CD14-positive monocyte (primary cell): ENCODE results near the gene FAM174B. TPM values are rescaled to one million over a fixed set of nuclear protein-coding genes. Genes with fewer than 3 reads are reported as not detected.

ENCODE experiments used
- DNase-seq, 3 donors: peaks; one replicate each; pipeline ENCODE4 v3.0.0-alpha.2; 2011 to 2022
- H2AFZ ChIP-seq: 2 replicates; pipeline ENCODE4 v1.6.0; 2012; ENCODE audit warnings: mild to moderate bottlenecking, low read depth, low read length, inconsistent platforms; ENCODE audit not compliant: insufficient read depth, poor library complexity, severe bottlenecking
- H3K27ac ChIP-seq, 2 donors: 1 replicate in 1 of 2; 2 replicates in 1 of 2; pipeline ENCODE4 v1.5.1; 2012 to 2013; ENCODE audit warnings: low read length in 2 of 2, control low read depth in 1 of 2, inconsistent platforms in 1 of 2, low read depth in 1 of 2, mild to moderate bottlenecking in 1 of 2
- H3K27me3 ChIP-seq, 2 donors: one replicate each; pipeline versions ENCODE4 v1.6.0 to v1.6.1; 2011 to 2013; ENCODE audit warnings: low read length in 2 of 2; ENCODE audit not compliant: control insufficient read depth in 2 of 2, insufficient read depth in 2 of 2
- H3K36me3 ChIP-seq, 2 donors: replicated peaks in 1 of 2; 1 replicate in 1 of 2; 2 replicates in 1 of 2; pipeline versions ENCODE4 v1.5.1 to v1.6.1; 2012 to 2013; ENCODE audit warnings: low read length in 2 of 2, control low read depth in 1 of 2, inconsistent platforms in 1 of 2, mild to moderate bottlenecking in 1 of 2; ENCODE audit not compliant: insufficient read depth in 2 of 2, control insufficient read depth in 1 of 2
- H3K4me1 ChIP-seq, 2 donors: 1 replicate in 1 of 2; 2 replicates in 1 of 2; pipeline versions ENCODE4 v1.5.1 to v1.6.1; 2012 to 2013; ENCODE audit warnings: low read length in 2 of 2, control low read depth in 1 of 2, inconsistent platforms in 1 of 2, mild to moderate bottlenecking in 1 of 2, moderate library complexity in 1 of 2; ENCODE audit not compliant: insufficient read depth in 2 of 2, control insufficient read depth in 1 of 2
- H3K4me2 ChIP-seq: replicated peaks from 2 replicates; pipeline ENCODE3; 2012; ENCODE audit warnings: low read length, moderate library complexity, mild to moderate bottlenecking; ENCODE audit not compliant: poor library complexity, severe bottlenecking; ENCODE audit errors: extremely low read depth
- H3K4me3 ChIP-seq, 3 experiments: fragments of 200-600 bp in 1 of 3; sonication (generic) in 1 of 3; replicated peaks in 1 of 3; 1 replicate in 2 of 3; 2 replicates in 1 of 3; pipeline ENCODE4 v1.5.1; 2011 to 2013; ENCODE audit warnings: low read length in 3 of 3, mild to moderate bottlenecking in 3 of 3, control low read depth in 2 of 3, low read depth in 2 of 3, inconsistent platforms in 1 of 3, moderate library complexity in 1 of 3
- H3K79me2 ChIP-seq: 2 replicates; pipeline ENCODE4 v1.6.0; 2012; ENCODE audit warnings: mild to moderate bottlenecking, control low read depth, inconsistent platforms, low read length, moderate library complexity; ENCODE audit not compliant: insufficient read depth
- H3K9ac ChIP-seq: 2 replicates; pipeline ENCODE4 v1.6.0; 2017; ENCODE audit warnings: low read length, mild to moderate bottlenecking; ENCODE audit not compliant: insufficient read depth, poor library complexity, severe bottlenecking
- H3K9me3 ChIP-seq, 2 donors: replicated peaks in 1 of 2; 1 replicate in 1 of 2; 2 replicates in 1 of 2; pipeline versions ENCODE4 v1.5.1 to v1.6.1; 2012 to 2013; ENCODE audit warnings: low read length in 2 of 2, control low read depth in 1 of 2; ENCODE audit not compliant: control insufficient read depth in 1 of 2, insufficient read depth in 1 of 2
- H4K20me1 ChIP-seq: 2 replicates; pipeline ENCODE4 v1.6.0; 2012; ENCODE audit warnings: mild to moderate bottlenecking, low read length, control low read depth, moderate library complexity; ENCODE audit not compliant: insufficient read depth
- H3K27ac Mint-ChIP-seq, 7 donors: one replicate each; pipeline ENCODE4 v1.8.0; 2020; ENCODE audit warnings: mild to moderate bottlenecking in 7 of 7, mixed read lengths in 7 of 7, moderate library complexity in 6 of 7, inconsistent platforms in 2 of 7
- H3K27me3 Mint-ChIP-seq, 3 donors: one replicate each; pipeline ENCODE4 v1.8.0; 2021 to 2022; ENCODE audit warnings: low read depth in 3 of 3, mild to moderate bottlenecking in 3 of 3, mixed read lengths in 3 of 3, moderate library complexity in 3 of 3, inconsistent platforms in 1 of 3
- H3K36me3 Mint-ChIP-seq, 2 donors: one replicate each; pipeline ENCODE4 v1.8.0; 2020; ENCODE audit warnings: mixed read lengths in 2 of 2, inconsistent platforms in 1 of 2, mild to moderate bottlenecking in 1 of 2
- H3K4me1 Mint-ChIP-seq: one replicate; pipeline ENCODE4 v1.8.0; 2020; ENCODE audit warnings: mild to moderate bottlenecking, mixed read lengths
- H3K4me3 Mint-ChIP-seq, 2 donors: one replicate each; pipeline ENCODE4 v1.8.0; 2020; ENCODE audit warnings: mild to moderate bottlenecking in 2 of 2, mixed read lengths in 2 of 2, moderate library complexity in 1 of 2
- H3K9me3 Mint-ChIP-seq, 7 donors: one replicate each; pipeline ENCODE4 v1.8.0; 2020 to 2022; ENCODE audit warnings: mixed read lengths in 7 of 7, mild to moderate bottlenecking in 6 of 7, moderate library complexity in 6 of 7, inconsistent platforms in 2 of 7
- WGBS: methylation state at CpG from one replicate; pipeline ENCODE4 v1.1.5; 2013; ENCODE audit warnings: missing lambda C conversion rate; ENCODE audit not compliant: insufficient coverage; 5-methylcytosine and 5-hydroxymethylcytosine counted together
- intact Hi-C, 2 donors: fragments of 100-400 bp; cut with micrococcal nuclease; formaldehyde crosslinking; loops; one replicate each; pipeline versions ENCODE4 v1.15.0 to v1.15.1; 2023
- polyA plus RNA-seq, 3 donors: library from polyadenylated mRNA; depleted of rRNA in 1 of 3; unstranded in 2 of 3; stranded (reverse) in 1 of 3; fragments of 300-500 nt in 2 of 3; fragments of >200 nt in 1 of 3; fragmentation: Illumina TruSeq in 2 of 3; gene quantifications; 1 replicate in 2 of 3; 2 replicates in 1 of 3; pipeline ENCODE4 v1.2.3, GENCODE V29; 2012 to 2021
- TF ChIP-seq, protein P1 (sequence below): fragments of 200-600 bp; IDR thresholded peaks from one replicate; pipeline ENCODE4 v1.8.0; 2022; ENCODE audit warnings: antibody characterized with exemption, mild to moderate bottlenecking

FAM174B gene
- polyA plus RNA-seq, 3 donors, result 2.2 to 4.7 (median 3.2) TPM

DNA sequence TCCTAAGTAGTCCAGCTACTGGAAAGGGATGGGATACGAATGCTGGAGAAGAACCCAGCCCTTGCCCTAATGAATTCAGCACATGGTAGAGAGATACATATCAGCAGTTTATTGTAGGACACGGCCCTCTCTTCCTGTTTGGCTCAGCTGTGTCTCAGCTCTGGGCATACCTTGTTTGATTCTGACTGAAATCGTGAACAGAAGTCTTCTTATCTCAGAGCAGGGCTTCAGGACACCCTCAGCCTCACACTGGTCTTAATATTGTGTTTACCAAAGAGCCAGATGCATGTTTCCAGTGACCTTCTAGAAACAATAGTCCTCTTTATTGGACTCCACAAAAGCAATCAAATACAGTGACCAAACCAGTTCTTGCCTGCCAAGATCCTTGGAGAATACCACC lies 54.7 kb downstream of the FAM174B start:
- no peaks in the 10 kb centered on the region for H3K4me1 ChIP-seq
- H3K79me2 ChIP-seq, result no peaks in the 10 kb centered on the region
- Mint-ChIP-seq H3K27me3 (peaks cover 0 to 6% (median 2%) of the 10 kb centered on the region in 3 donors), H3K4me3 (no peak overlapping the region), H3K36me3 (no peaks in the 10 kb centered on the region), H3K4me1 (no peaks in the 10 kb centered on the region), H3K27ac (no peak overlapping the region), H3K9me3 (peaks cover 0 to 12% (median 3%) of the 10 kb centered on the region in 7 donors)
- H3K36me3 ChIP-seq, result no peaks in the 10 kb centered on the region
- no peak overlapping the region for H3K9ac ChIP-seq
- H3K4me2 ChIP-seq, result no peak overlapping the region
- intact Hi-C loops, result no loop called here
- 59% methylated on average over 3 of the region's 3 CpGs for WGBS
- H3K9me3 ChIP-seq, result no peaks in the 10 kb centered on the region
- no peak overlapping the region for H2AFZ ChIP-seq
- H3K27me3 ChIP-seq, result no peaks in the 10 kb centered on the region
- TF ChIP-seq, protein P1, sequence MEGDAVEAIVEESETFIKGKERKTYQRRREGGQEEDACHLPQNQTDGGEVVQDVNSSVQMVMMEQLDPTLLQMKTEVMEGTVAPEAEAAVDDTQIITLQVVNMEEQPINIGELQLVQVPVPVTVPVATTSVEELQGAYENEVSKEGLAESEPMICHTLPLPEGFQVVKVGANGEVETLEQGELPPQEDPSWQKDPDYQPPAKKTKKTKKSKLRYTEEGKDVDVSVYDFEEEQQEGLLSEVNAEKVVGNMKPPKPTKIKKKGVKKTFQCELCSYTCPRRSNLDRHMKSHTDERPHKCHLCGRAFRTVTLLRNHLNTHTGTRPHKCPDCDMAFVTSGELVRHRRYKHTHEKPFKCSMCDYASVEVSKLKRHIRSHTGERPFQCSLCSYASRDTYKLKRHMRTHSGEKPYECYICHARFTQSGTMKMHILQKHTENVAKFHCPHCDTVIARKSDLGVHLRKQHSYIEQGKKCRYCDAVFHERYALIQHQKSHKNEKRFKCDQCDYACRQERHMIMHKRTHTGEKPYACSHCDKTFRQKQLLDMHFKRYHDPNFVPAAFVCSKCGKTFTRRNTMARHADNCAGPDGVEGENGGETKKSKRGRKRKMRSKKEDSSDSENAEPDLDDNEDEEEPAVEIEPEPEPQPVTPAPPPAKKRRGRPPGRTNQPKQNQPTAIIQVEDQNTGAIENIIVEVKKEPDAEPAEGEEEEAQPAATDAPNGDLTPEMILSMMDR, result no peak
- H3K27ac ChIP-seq, result no peak overlapping the region
- no peak for DNase-seq
- H3K4me3 ChIP-seq, result no peak overlapping the region
- no peaks in the 10 kb centered on the region for H4K20me1 ChIP-seq

DNA sequence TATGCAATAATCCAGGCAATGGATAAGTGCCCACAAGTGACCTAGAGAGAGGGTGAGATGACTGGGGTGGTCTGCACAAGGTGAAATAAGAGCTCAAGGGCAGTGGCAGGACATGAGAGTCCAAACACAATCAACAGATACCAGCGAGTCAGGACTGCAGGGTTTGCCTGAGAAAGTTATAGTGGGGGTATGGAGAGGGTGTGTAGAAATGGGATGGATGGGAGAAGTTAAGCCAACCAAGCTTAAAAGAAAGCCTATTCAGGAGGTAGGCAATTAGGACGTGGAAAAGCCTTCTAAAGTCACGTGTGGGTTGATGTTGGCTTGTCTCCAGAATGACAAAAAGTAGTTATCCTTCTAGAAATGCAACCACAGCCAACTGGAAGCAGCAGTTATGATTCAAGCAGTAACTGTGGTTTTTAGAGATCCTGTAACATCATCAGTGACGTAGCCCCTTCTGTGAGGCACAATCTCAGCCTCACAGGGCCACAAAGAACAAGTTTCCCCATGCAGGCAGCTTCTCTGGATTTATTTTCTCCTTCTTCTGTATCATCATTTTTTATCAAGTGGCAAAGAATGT lies 56.1 kb downstream of the FAM174B start:
- no peak overlapping the region for H2AFZ ChIP-seq
- no peaks in the 10 kb centered on the region for H3K36me3 Mint-ChIP-seq
- H3K4me3 Mint-ChIP-seq, result no peak overlapping the region
- H3K79me2 ChIP-seq, result no peaks in the 10 kb centered on the region
- H3K4me2 ChIP-seq, result no peak overlapping the region
- peaks cover 5 to 7% (median 5%) of the 10 kb centered on the region in 3 donors for H3K27me3 Mint-ChIP-seq
- H3K9me3 Mint-ChIP-seq, result peaks cover 0 to 3% (median 0%) of the 10 kb centered on the region in 7 donors
- intact Hi-C loops, result no loop called here
- H3K9ac ChIP-seq, result no peak overlapping the region
- H3K36me3 ChIP-seq, result no peaks in the 10 kb centered on the region
- no peak for DNase-seq
- WGBS, result no CpG with 5 or more reads among the region's 4 CpGs
- no peaks in the 10 kb centered on the region for H3K4me1 Mint-ChIP-seq
- H3K4me3 ChIP-seq, result no peak overlapping the region
- no peak overlapping the region for H3K27ac ChIP-seq
- H3K27me3 ChIP-seq, result no peaks in the 10 kb centered on the region
- H3K27ac Mint-ChIP-seq, result no peak overlapping the region
- H3K9me3 ChIP-seq, result no peaks in the 10 kb centered on the region
- H3K4me1 ChIP-seq, result no peaks in the 10 kb centered on the region
- TF ChIP-seq, protein P1, result no peak
- no peaks in the 10 kb centered on the region for H4K20me1 ChIP-seq
